CD4-positive, alpha-beta T cell treated with Interleukin-15 for 1 hour (primary cell): ENCODE results near the gene KRTAP2-4.

Experiments
- DNase-seq: peaks from one replicate; pipeline ENCODE4 v3.0.0-alpha.2; 2020

Gene KRTAP2-4

GRCh38 chr17:41029633-41030245, 35.9 kb downstream of the KRTAP2-4 start, which contains the start of gene KRTAP1-4:
TSS of gene KRTAP1-4 (minus strand) at chr17:41030195. CDS start at chr17:41030078, 117 bp downstream.
- no peak for DNase-seq

GRCh38 chr17:41026715-41027471, 38.8 kb downstream of the KRTAP2-4 start, which contains the start of gene KRTAP1-5:
TSS of gene KRTAP1-5 (minus strand) at chr17:41027208. CDS start at chr17:41027155, 53 bp downstream.
- no peak for DNase-seq

- DNase-seq, result no peak
Observed at GRCh38 chr17:41024697-41025096, 41.0 kb downstream of the KRTAP2-4 start.

GRCh38 chr17:41020336-41020735, 45.3 kb downstream of the KRTAP2-4 start:
- no peak for DNase-seq

GRCh38 chr17:41019415-41019814, 46.3 kb downstream of the KRTAP2-4 start:
- DNase-seq, result no peak

- no peak for DNase-seq
Observed at GRCh38 chr17:41018541-41018940, 47.1 kb downstream of the KRTAP2-4 start.

- no peak for DNase-seq
Observed at GRCh38 chr17:41016578-41017215, 49.0 kb downstream of the KRTAP2-4 start.

- DNase-seq, result no peak
Observed at GRCh38 chr17:41015454-41015853, 50.2 kb downstream of the KRTAP2-4 start.
